CD1c-positive myeloid dendritic cell (primary cell): ENCODE data around the gene PIP4P1.
"Not testable (repeated sequence)": the region's sequence is repeated elsewhere in the genome, so short reads cannot be mapped to it uniquely, and the experiment has no call there.

ENCODE experiments used
- DNase-seq: peaks from one replicate; pipeline ENCODE4 v3.0.0-alpha.2; 2016; ENCODE audit errors: extremely low spot score

The PIP4P1 gene

GRCh38 chr14:20461225-20462141 lies at the start of gene PIP4P1:
Gene PIP4P1 (minus strand): TSS chr14:20461434. CDS start chr14:20461325, 109 bp downstream.
- DNase-seq = peak; percentile 99

GRCh38 chr14:20508367-20508766 lies 47.1 kb upstream of the PIP4P1 start:
- no peak for DNase-seq

- not testable (repeated sequence) for DNase-seq
Measured at GRCh38 chr14:20507537-20507936, 46.3 kb upstream of the PIP4P1 start.

GRCh38 chr14:20506752-20507151 lies 45.5 kb upstream of the PIP4P1 start:
- not testable (repeated sequence) for DNase-seq

GRCh38 chr14:20506276-20506675 lies 45.0 kb upstream of the PIP4P1 start:
- not testable (repeated sequence) for DNase-seq

GRCh38 chr14:20503898-20504297 lies 42.7 kb upstream of the PIP4P1 start:
- DNase-seq = peak; percentile 62

GRCh38 chr14:20501346-20501745 lies 40.1 kb upstream of the PIP4P1 start:
- DNase-seq = no peak

- DNase-seq = no peak
Measured at GRCh38 chr14:20499881-20500280, 38.6 kb upstream of the PIP4P1 start.

GRCh38 chr14:20499108-20499507 lies 37.9 kb upstream of the PIP4P1 start:
- DNase-seq = no peak

GRCh38 chr14:20498622-20499021 lies 37.4 kb upstream of the PIP4P1 start:
- no peak for DNase-seq

- DNase-seq = peak; percentile 68
Measured at GRCh38 chr14:20494935-20495766, 33.9 kb upstream of the PIP4P1 start.

- DNase-seq = peak; percentile 86
Measured at GRCh38 chr14:20493634-20494033, 32.4 kb upstream of the PIP4P1 start.

GRCh38 chr14:20492486-20492885 lies 31.3 kb upstream of the PIP4P1 start:
- DNase-seq = no peak

- DNase-seq = no peak
Measured at GRCh38 chr14:20490563-20490962, 29.3 kb upstream of the PIP4P1 start.

- peak; percentile 23 for DNase-seq
Measured at GRCh38 chr14:20489093-20489994, 28.1 kb upstream of the PIP4P1 start.

- DNase-seq = no peak
Measured at GRCh38 chr14:20487396-20487725, 26.1 kb upstream of the PIP4P1 start.

GRCh38 chr14:20486684-20487395 lies 25.6 kb upstream of the PIP4P1 start:
- DNase-seq = peak; percentile 18

- DNase-seq = no peak
Measured at GRCh38 chr14:20485900-20486299, 24.7 kb upstream of the PIP4P1 start.

- no peak for DNase-seq
Measured at GRCh38 chr14:20482382-20482781, 21.1 kb upstream of the PIP4P1 start.

- DNase-seq = no peak
Measured at GRCh38 chr14:20478894-20479293, 17.7 kb upstream of the PIP4P1 start.
